Measurements from ENCODE around the gene BANF2.

BANF2 gene

DNA sequence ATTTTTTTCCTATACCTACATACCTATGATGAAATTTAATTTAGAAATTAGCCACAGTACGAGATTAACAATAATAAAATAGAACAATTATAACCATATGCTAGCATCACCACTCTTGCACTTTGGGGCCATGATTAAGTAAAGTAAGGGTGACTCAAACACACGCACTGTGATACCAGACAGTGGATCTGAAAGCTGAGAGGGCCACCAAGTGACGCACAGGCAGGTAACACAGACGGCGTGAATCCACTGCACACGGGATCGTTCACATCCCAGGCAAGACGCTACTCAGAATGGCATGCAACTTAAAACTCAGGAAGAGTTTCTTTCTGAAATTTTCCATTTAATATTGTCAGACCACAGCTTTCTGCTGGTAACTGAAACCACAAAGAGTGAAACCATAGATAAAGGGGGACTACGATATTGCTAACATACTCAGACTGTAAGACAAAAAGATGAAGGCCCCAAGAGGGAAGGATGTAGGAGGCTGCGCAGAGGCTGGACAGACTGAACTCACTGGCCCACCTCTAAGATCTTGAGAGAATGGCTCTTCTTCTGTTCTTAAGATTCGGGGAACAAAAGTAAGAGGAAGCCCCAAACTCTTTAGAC lies 35.6 kb upstream of the BANF2 start:
- DNase-seq: peak; percentile 17

DNA sequence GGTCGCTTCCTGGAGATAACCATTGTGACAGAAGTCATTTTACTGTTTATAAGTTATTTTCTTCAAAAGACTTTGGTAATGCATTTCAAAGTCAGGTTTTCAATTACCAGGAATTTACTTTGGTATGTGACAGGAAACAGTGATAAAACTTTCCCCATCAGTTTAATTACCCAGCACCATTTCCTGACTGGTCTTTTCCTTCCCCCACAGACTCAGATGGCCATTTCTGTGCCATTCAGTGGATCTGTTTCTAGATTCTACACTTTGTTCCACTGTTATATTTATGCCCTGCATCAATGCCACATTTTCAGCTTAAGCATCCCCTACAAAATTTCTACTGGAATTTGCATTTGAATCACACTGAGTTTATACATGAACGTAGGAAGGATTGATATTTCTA lies 34.0 kb upstream of the BANF2 start:
- DNase-seq: no peak

DNA sequence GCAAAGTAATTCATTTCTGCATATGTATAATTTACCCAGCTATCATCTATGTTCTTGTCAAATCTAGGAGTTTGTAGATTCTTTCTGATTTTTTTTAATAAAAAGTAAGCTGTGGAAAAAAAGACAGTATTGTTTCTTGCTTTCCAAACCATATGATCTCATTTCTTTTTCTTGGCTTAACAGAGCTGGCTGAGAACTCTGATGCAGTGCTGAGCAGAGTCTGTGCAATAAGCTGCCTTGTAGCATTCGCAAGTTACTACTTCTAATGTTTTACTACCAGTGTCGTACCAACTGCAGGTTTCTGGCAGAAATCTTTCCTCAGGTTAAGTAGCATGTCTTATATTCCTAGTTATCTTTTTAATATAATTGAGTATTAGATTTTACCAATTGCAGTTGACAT lies 33.3 kb upstream of the BANF2 start:
- DNase-seq: no peak

DNA sequence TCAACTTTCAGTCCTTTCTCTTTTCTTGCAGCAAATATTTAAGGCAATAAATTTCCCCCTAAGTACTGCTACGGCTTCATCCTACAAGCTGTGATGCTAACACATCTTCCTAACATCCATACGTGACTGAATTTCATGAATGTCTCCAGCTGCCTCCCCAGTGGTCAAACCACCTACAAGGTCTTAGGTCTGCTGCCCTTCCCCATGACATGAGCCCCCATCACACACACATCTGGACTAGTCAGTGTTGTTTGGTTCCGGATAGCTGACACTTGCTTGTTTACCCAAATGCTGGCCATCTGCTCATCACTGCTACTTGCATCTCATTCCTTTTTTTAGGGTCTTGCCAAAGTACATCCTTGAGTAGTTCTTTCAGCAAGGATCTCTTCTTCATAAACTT lies 32.3 kb upstream of the BANF2 start:
- DNase-seq: no peak

- DNase-seq: no peak
Measured at GRCh38 chr20:17668432-17668831, 31.3 kb upstream of the BANF2 start.

DNA sequence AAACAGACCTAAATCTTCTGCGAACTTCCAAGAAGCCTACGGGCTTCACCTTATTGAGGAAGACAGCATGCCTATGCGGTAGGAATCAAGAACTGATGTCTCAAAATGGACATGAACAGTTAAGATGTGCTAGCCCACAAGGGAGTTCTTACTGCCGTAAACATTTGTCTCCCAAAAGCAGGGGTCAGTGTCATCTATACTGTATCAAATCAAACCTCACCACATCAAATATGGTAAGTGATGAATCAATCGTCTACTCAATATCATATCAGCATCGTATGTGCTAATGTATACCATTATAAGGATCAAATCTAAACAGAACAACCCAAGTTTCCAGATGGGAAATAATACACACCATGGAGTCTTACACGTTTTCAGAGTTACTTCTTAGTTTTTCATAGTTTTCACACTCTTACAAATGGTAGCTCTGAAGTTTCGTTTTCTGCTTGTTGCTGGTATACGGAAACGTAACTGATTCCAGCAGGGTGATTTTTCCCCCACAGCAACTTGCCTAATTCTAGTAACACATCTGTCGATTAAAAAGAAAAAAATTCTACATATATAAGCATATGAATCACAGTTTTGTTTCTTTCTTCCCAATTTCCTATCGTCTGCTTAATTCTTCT lies 30.3 kb upstream of the BANF2 start:
- DNase-seq: no peak

DNA sequence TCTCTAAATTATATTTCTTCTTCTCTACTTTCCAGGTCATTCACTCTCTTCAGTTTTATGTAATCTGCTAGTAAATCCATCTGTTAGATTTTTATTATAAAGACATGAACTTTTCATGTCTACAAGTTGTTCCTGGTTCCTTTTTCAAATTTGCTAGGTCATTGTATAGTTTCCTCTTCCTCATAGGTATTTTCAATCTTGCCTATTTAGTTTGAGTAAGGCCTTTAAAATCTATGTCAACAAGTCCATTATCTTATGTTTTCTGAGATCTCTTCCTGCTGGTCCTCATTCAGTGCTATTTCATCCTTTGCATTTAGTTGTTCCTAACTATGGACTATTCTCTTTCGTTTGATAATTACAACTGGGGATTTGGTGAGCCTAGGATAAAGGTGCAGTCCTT lies 28.8 kb upstream of the BANF2 start:
- DNase-seq: no peak

GRCh38 chr20:17671565-17671964 lies 28.2 kb upstream of the BANF2 start:
- no peak for DNase-seq

DNA sequence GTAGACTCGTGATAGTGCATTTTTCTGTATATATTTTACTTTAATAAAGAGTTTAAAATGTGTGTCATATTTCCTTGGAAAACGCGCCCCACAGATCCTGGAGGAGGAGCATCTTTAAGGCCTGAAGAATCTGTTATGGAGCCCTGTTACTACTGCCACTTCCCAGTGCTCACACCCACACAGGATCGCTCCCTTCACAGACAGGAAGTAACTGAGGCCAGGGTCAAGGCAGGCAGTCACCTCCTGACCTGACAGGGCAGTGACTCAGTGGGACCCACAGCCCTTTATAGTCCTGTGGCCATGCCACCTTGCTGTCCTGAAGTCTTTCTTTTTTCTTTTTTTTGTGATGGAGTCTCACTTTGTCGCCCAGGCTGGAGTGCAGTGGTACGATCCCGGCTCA lies 26.7 kb upstream of the BANF2 start:
- no peak for DNase-seq

- DNase-seq: no peak
Measured at GRCh38 chr20:17674722-17675518, 24.8 kb upstream of the BANF2 start.

DNA sequence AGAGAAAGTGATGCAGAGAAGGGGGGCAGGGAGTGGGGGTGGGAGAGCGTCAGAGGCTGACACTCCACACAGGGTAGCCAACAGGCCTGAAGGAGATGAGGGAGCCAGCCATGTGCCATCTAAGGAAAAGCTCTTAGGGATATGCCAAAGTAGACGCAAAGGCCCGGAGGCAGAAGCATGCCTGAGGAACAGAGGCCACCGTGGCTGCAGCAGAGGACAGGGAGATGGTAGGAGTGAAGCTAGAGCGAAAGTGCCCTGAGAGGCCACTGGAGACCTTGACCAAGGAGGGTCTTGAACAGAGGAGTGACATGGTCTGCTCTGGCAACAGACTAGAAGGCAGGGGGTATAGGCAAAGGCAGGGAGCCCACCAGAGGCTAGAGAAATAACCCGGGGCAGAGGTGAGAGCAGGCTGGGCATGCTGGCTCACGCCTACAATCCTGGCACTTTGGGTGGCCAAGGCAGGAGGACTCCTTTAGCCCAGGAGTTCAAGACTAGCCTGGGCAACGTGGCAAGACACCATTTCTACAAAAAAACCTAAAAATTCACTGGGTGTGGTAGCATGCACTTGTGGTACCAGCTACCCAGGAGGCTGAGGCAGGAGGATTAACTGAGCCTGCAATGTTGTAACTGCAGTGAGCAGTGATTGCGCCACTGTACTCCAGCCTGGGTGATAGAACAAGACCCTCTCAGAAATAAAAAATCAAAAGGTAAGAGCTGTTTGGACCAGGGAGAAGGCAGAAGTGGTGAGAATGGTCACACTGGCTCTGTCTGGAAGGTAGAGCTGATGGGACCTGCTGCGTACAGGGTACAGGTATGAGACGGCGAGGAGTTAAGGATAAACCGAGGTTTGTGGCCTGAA lies 24.0 kb upstream of the BANF2 start:
- DNase-seq: no peak

GRCh38 chr20:17676378-17676759 lies 23.4 kb upstream of the BANF2 start:
- DNase-seq: no peak

DNA sequence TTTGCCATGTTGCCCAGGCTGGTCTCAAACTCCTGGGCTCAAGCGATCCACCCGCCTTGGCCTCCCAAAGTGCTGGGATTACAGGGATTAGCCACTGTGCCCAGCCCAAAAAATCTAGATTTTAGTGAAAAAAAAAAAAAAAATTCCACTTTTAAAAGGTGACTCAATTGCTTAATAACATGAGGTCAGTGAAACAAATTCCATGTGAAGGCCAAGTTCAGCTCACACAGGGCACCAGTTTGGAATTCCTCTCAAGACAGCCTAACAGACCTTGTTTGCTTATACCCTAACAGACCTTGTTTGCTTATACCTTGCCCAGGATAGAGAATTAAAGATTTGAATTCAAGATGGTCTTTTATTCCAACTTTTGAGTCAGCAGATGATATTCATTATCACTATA lies 22.8 kb upstream of the BANF2 start:
- DNase-seq: no peak

DNA sequence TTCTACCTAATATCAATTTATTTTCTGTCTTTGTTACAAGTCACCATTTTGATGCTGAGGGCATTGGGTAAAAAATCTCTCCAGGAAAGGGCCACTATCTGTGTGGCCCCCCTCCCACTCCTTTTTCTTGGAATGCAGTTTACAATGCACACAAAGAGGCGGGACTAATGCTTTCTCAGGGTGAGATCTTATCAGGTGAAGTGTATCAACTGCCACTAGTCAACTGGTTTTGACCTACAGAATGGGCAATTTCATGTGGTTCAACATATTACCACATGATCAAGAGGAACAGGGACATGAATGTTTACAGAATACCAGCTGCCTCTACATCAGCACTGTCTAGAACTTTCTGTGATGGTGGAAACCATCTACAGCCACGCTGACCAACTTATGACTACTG lies 21.5 kb upstream of the BANF2 start:
- no peak for DNase-seq

DNA sequence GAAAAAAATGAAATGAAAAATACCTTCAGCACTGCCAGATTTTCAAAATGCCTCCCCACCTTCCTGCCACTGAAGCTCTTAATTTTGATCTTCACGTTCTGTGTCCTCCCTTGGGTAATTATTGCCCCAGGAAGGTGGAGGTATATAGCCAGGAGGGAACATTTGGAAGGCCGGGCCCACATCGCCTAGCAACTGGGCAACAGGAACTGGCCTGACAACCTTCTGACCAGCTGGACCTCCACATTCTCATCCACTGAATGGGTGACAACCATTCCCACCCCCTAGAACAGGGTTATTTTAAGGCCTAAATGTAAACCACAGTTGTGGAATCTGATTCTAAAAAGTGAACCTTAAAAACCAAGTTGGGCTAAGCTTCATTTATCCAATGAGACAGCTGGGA lies 20.9 kb upstream of the BANF2 start:
- DNase-seq: no peak

- DNase-seq: peak; percentile 51
Measured at GRCh38 chr20:17679941-17680835, 19.6 kb upstream of the BANF2 start.

DNA sequence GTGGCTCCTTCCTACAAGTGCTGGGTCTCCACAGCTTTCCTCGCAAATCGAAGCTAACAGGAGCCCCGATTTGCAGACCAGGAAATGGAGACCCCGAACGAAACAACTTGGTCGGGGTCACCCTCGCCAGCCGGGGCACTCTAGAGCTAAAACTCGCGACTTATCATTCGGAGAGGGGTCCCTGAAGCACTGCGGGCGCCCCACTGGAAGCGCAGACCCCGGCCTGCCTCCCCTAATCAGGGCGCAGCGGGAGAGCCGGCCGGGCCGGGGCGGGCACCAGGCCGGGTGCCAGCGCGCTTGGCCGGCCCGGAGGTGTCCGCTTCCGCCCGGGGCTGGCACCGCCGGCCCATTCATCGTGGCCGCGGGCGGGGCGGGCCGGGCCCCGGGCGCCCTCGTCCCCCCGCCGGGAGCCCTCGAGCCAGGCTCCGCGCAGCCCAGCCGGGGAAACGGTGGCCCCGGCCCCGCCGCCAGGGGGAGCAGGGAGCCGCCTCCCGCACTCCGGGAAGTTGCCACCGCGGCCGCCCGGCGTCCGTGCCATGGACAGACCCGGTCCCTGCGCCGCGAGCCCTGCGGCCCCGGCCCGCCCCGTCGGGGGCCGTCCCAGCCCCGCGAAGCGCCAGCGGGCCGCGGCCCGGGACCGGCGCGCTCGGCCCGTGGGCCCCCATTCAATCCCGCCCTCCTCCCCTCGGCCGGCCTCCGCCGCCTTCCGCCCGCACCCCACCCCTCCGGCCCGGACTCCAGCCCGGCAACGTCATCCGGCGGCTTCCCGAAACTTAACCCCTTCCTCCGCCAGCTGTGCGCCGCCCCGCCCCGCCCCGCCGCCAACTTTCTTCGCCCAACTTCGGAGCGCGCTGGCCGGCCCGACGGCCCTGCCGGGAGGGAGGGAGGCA lies 18.7 kb upstream of the BANF2 start:
- DNase-seq: peak; percentile 87

DNA sequence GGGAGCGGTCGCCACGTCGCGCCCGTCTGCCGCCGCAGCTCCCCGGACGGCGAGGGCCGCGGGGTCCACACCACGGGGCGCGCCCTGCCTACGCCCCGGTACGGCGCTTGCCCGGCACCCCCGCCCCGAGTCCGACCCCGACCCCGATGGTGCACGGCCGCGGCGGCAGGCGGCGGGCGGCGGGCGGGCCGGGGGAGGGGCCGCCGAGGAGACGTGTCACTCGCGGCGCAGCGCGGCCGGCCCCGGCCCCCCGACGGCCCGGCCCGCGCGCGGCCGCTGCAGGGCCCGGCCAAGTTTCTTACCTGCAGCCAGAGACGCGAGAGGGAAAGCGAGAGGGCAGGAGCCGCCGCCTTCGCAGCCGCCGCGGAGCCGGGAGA lies 18.1 kb upstream of the BANF2 start:
- no peak for DNase-seq

DNA sequence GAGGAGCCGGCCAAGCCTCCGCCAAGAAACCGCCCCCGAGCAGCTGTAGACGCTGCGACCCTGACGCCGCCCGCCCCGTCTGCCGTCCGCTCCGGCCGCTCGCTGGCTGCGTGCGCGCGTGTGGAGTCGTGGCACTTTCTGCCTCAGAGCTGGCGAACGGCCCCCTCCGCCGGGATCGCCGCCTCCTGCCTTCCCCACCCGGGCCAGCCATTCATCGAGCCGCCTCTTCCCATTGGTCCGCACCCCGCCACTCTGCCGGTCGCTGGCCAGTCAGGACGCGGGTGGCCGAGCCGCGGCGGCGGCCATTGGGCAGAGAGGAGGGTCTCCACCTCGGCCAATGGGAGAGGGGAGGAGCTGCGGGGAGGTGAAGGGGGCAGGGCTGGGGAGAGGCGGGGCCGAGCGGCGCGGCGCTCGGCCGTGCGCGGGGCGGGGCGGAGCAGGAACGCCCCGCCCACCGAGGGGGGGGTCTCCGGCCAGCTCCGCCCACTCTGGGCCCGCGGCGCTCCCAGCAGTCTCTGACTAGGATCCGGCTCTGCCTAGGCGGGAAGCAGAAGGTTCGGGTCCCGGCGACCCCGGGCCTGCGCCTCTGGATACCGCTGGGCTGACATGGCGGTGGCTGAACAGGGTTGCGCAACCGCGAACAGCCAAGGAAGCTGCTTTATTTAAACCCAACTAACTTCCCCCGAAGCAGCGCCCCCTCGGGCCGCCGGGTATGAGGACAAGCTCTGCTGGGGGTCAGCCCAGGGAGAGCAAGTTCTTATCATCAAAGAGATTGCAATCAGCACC lies 17.5 kb upstream of the BANF2 start, which contains the start of gene RRBP1:
Gene RRBP1, minus strand, starts transcription at position 140 of the 786 bp plus-strand sequence. CDS start 21,735 bp downstream, outside the sequence.
- DNase-seq: peak; percentile 100

- no peak for DNase-seq
Measured at GRCh38 chr20:17682889-17683198, 16.9 kb upstream of the BANF2 start.

All from left hindlimb (tissue), 1 donor.